Measurements from ENCODE around the gene RBM14.
"Not testable (repeated sequence)": the region's sequence is repeated elsewhere in the genome, so short reads cannot be mapped to it uniquely, and the experiment has no call there.

Gene RBM14

GRCh38 chr11:66639066-66639813 is 22.8 kb downstream of the RBM14 start:
- Mint-ChIP-seq H3K27me3 (no peaks in the 10 kb centered on the region), H3K27ac (peak overlapping the region; percentile 95), H3K9me3 (no peaks in the 10 kb centered on the region), H3K4me3 (peak overlapping the region; percentile 91), H3K4me1 (peaks cover 67% of the 10 kb centered on the region), H3K36me3 (peaks cover 40% of the 10 kb centered on the region)

- Mint-ChIP-seq H3K36me3 (peaks cover 37% of the 10 kb centered on the region), H3K4me1 (peaks cover 67% of the 10 kb centered on the region), H3K27ac (peak overlapping the region; percentile 89), H3K4me3 (peak overlapping the region; percentile 91)
- H3K27me3 Mint-ChIP-seq, H3K9me3 Mint-ChIP-seq: not testable (repeated sequence)
Measured at GRCh38 chr11:66639814-66640340, 23.4 kb downstream of the RBM14 start.

- Mint-ChIP-seq H3K9me3 (no peaks in the 10 kb centered on the region), H3K4me1 (peaks cover 87% of the 10 kb centered on the region), H3K36me3 (peaks cover 50% of the 10 kb centered on the region), H3K27ac (peak overlapping the region; percentile 86), H3K27me3 (no peaks in the 10 kb centered on the region), H3K4me3 (peak overlapping the region; percentile 91)
Measured at GRCh38 chr11:66641834-66642233, 25.4 kb downstream of the RBM14 start.

GRCh38 chr11:66643745-66644437 is 27.5 kb downstream of the RBM14 start:
- Mint-ChIP-seq H3K27ac (peak overlapping the region; percentile 38), H3K27me3 (no peaks in the 10 kb centered on the region), H3K36me3 (peaks cover 59% of the 10 kb centered on the region), H3K9me3 (no peaks in the 10 kb centered on the region), H3K4me3 (peak overlapping the region; percentile 91), H3K4me1 (peaks cover 85% of the 10 kb centered on the region)

- Mint-ChIP-seq H3K4me1 (peaks cover 76% of the 10 kb centered on the region), H3K36me3 (peaks cover 46% of the 10 kb centered on the region), H3K27ac (peak overlapping the region; percentile 65), H3K4me3 (peak overlapping the region; percentile 91), H3K9me3 (no peaks in the 10 kb centered on the region), H3K27me3 (no peaks in the 10 kb centered on the region)
Measured at GRCh38 chr11:66646828-66647227, 30.4 kb downstream of the RBM14 start.

GRCh38 chr11:66649903-66650302 is 33.5 kb downstream of the RBM14 start:
- peaks cover 60% of the 10 kb centered on the region for H3K4me1 Mint-ChIP-seq

GRCh38 chr11:66651016-66651415 is 34.6 kb downstream of the RBM14 start:
- Mint-ChIP-seq H3K27ac (peak overlapping the region; percentile 41), H3K4me3 (no peak overlapping the region), H3K4me1 (peaks cover 54% of the 10 kb centered on the region), H3K27me3 (no peaks in the 10 kb centered on the region), H3K36me3 (peaks cover 26% of the 10 kb centered on the region), H3K9me3 (no peaks in the 10 kb centered on the region)

More at GRCh38 chr11:66649903-66650302, 33.5 kb downstream of the RBM14 start:
- H3K27me3 Mint-ChIP-seq: no peaks in the 10 kb centered on the region
- H3K27ac Mint-ChIP-seq: peak overlapping the region; percentile 17
- no peak overlapping the region for H3K4me3 Mint-ChIP-seq
- no peaks in the 10 kb centered on the region for H3K9me3 Mint-ChIP-seq
- H3K36me3 Mint-ChIP-seq: peaks cover 28% of the 10 kb centered on the region

- H3K4me3 Mint-ChIP-seq: no peak overlapping the region
- peak overlapping the region; percentile 82 for H3K27ac Mint-ChIP-seq
- H3K27me3 Mint-ChIP-seq: no peaks in the 10 kb centered on the region
- H3K4me1 Mint-ChIP-seq: peaks cover 38% of the 10 kb centered on the region
- peaks cover 10% of the 10 kb centered on the region for H3K36me3 Mint-ChIP-seq
- no peaks in the 10 kb centered on the region for H3K9me3 Mint-ChIP-seq
Measured at GRCh38 chr11:66652651-66653050, 36.2 kb downstream of the RBM14 start.

GRCh38 chr11:66653123-66653522 is 36.7 kb downstream of the RBM14 start:
- peak overlapping the region; percentile 82 for H3K27ac Mint-ChIP-seq
- no peaks in the 10 kb centered on the region for H3K27me3 Mint-ChIP-seq
- H3K4me1 Mint-ChIP-seq: peaks cover 36% of the 10 kb centered on the region
- no peak overlapping the region for H3K4me3 Mint-ChIP-seq
- H3K9me3 Mint-ChIP-seq: no peaks in the 10 kb centered on the region
- H3K36me3 Mint-ChIP-seq: peaks cover 9% of the 10 kb centered on the region

- H3K4me1 Mint-ChIP-seq: peaks cover 23% of the 10 kb centered on the region
- no peaks in the 10 kb centered on the region for H3K9me3 Mint-ChIP-seq
- H3K4me3 Mint-ChIP-seq: no peak overlapping the region
- peaks cover 5% of the 10 kb centered on the region for H3K36me3 Mint-ChIP-seq
- no peaks in the 10 kb centered on the region for H3K27me3 Mint-ChIP-seq
- no peak overlapping the region for H3K27ac Mint-ChIP-seq
Measured at GRCh38 chr11:66659763-66660162, 43.3 kb downstream of the RBM14 start.

- Mint-ChIP-seq H3K4me3 (no peak overlapping the region), H3K27me3 (no peaks in the 10 kb centered on the region), H3K36me3 (peaks cover 6% of the 10 kb centered on the region), H3K4me1 (peaks cover 34% of the 10 kb centered on the region), H3K27ac (no peak overlapping the region), H3K9me3 (no peaks in the 10 kb centered on the region)
Measured at GRCh38 chr11:66663741-66664296, 47.4 kb downstream of the RBM14 start.

GRCh38 chr11:66665369-66665768 is 48.9 kb downstream of the RBM14 start:
- H3K36me3 Mint-ChIP-seq: peaks cover 6% of the 10 kb centered on the region
- no peaks in the 10 kb centered on the region for H3K9me3 Mint-ChIP-seq
- no peak overlapping the region for H3K27ac Mint-ChIP-seq
- no peaks in the 10 kb centered on the region for H3K27me3 Mint-ChIP-seq
- H3K4me1 Mint-ChIP-seq: peaks cover 37% of the 10 kb centered on the region
- H3K4me3 Mint-ChIP-seq: no peak overlapping the region

GRCh38 chr11:66670816-66671215 is 54.4 kb downstream of the RBM14 start:
- Mint-ChIP-seq H3K27ac (peak overlapping the region; percentile 70), H3K27me3 (no peaks in the 10 kb centered on the region), H3K36me3 (peaks cover 4% of the 10 kb centered on the region), H3K9me3 (no peaks in the 10 kb centered on the region), H3K4me1 (peaks cover 52% of the 10 kb centered on the region), H3K4me3 (no peak overlapping the region)

GRCh38 chr11:66674964-66675602 is 58.7 kb downstream of the RBM14 start:
- peaks cover 38% of the 10 kb centered on the region for H3K4me1 Mint-ChIP-seq
- no peak overlapping the region for H3K27ac Mint-ChIP-seq
- H3K4me3 Mint-ChIP-seq: peak overlapping the region; percentile 11
- H3K36me3 Mint-ChIP-seq: peaks cover 4% of the 10 kb centered on the region
- H3K9me3 Mint-ChIP-seq: no peaks in the 10 kb centered on the region
- no peaks in the 10 kb centered on the region for H3K27me3 Mint-ChIP-seq

GRCh38 chr11:66676282-66676919 is 60.0 kb downstream of the RBM14 start:
- H3K9me3 Mint-ChIP-seq: no peaks in the 10 kb centered on the region
- peaks cover 35% of the 10 kb centered on the region for H3K4me1 Mint-ChIP-seq
- H3K27ac Mint-ChIP-seq: peak overlapping the region; percentile 86
- peak overlapping the region; percentile 98 for H3K4me3 Mint-ChIP-seq
- H3K27me3 Mint-ChIP-seq: no peaks in the 10 kb centered on the region
- H3K36me3 Mint-ChIP-seq: peaks cover 4% of the 10 kb centered on the region

Measured in activated naive CD4-positive, alpha-beta T cell treated with anti-CD3 and anti-CD28 coated beads, Interleukin-2, amount 50 U/mL, for 24 hours (primary cell).